B cell (primary cell): ENCODE data around the gene HIC2.
"Not testable (repeated sequence)": the region's sequence is repeated elsewhere in the genome, so short reads cannot be mapped to it uniquely, and the experiment has no call there.

Experiments used
- EZH2 ChIP-seq: IDR thresholded peaks from 2 replicates; pipeline ENCODE4 v1.6.1; 2012; ENCODE audit warnings: borderline replicate concordance, low read depth, mild to moderate bottlenecking, moderate library complexity, low read length; ENCODE audit not compliant: insufficient read depth, poor library complexity, severe bottlenecking
- TF ChIP-seq, protein P1 (sequence below): fragments of 200-600 bp; IDR thresholded peaks from one replicate; pipeline ENCODE4 v1.8.0; 2022; ENCODE audit warnings: antibody characterized with exemption, mild to moderate bottlenecking

DNA sequence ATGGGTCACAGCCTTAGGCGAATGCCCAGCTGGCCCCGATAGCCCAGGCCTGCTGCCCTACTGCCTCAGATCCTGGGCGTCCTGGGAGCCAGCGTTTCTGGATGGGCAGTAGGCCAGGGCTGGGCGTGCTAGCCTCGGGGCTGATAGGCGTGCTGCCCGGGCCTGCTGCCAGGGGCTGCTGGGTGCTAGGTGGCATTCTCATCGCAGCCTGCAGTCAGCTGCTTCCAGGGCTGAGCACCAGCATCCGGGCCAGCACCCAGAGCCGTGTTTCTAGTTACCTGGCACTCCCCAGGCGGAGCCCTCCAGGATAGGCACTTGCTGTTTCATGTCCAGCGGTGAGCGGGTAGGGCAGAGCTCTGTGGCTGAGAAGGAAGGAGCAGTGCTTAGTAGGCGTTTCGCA, 23.5 kb downstream of the HIC2 start:
- TF ChIP-seq, protein P1, sequence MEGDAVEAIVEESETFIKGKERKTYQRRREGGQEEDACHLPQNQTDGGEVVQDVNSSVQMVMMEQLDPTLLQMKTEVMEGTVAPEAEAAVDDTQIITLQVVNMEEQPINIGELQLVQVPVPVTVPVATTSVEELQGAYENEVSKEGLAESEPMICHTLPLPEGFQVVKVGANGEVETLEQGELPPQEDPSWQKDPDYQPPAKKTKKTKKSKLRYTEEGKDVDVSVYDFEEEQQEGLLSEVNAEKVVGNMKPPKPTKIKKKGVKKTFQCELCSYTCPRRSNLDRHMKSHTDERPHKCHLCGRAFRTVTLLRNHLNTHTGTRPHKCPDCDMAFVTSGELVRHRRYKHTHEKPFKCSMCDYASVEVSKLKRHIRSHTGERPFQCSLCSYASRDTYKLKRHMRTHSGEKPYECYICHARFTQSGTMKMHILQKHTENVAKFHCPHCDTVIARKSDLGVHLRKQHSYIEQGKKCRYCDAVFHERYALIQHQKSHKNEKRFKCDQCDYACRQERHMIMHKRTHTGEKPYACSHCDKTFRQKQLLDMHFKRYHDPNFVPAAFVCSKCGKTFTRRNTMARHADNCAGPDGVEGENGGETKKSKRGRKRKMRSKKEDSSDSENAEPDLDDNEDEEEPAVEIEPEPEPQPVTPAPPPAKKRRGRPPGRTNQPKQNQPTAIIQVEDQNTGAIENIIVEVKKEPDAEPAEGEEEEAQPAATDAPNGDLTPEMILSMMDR, result not testable (repeated sequence)
- not testable (repeated sequence) for TF ChIP-seq EZH2
